ENCODE measurements around the gene UNC79.
A peak's percentile ranks its signal among the peaks of the same experiment; 100 is the strongest.

UNC79 gene

DNA sequence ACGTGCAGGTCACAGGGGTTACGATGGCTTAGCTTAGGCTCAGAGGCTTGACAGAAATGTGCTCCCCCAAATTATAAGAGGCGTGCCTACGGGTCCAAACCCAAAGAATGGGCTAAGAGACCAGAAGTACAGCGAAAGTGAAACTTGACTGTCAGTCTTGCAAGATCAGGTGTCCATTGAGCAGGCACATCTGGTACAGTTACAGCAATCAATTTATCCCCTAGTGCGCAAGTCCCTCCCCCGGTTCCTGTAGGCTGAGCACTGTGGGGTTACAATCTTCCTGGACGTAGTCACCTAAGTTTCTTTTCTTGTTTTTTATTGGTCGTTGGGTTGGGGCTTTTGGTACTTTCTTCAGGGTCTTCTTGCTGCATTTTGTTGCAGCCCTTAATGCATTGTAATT, 134.2 kb downstream of the UNC79 start:
- no peak for DNase-seq

DNA sequence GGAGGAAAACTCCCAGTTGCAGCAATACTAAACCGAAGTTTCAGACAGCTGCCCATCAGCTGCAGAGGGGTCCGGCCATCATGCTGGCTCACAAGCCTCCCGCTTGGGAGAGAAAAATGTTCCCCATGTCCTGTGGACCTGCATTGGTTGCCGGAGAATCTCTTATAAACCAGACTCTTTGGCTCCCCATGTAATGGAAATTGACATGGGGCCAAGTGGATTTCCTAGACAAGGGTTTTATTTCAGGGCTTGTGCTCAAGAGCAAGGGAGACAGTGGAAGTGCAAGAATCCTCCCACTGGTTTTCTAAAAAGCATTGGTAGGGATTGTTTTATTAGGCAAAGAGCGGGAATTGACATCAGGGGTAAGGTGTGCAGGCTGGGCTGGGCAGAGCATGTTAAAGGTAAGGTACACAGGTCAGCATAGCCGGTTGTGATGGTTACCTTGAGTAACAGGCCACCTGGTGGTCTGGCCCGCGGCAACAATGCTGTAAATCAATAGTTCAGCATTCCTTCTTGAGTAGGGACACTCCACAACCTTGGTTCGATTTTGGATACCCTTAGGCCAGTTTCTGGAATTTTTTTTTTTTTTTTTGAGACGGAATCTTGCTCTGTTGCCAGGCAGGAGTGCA, 135.4 kb downstream of the UNC79 start:
- DNase-seq = no peak

DNA sequence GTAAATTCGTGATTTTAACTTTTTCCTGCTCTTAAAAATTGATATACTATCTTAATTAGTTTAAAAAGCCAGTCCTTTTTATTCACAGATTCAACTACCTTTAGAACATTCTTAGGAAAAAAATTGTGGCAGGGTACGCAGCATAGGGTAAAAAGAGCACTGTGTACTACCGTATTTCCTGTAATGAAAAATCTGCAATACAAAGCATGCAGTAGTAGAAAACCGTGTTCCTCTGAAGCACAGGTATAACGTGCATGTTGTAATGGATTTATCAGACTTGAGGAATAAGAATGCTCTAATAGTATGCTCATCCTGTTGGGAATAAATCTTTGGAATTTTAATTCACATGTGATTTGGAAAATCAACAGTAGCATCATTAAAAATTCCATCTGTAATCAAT, 140.5 kb downstream of the UNC79 start:
- no peak for DNase-seq

DNA sequence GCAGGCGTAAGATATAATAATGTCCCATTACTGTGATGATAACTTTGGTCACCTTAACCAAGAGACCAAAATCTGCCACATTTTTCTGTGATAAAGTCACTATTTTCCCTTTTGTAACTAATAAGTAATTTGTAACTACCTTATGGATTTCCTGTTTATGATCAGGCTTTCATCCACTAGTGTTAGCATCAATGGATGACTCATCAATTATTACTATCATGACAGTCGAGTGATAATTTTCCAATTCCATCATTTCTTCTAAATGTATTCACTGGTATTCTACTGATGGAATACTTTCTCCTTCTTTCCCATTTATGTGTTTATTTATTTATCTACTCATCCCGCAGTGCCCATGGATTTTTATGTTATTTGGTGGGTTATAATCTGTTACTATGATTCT, 148.4 kb downstream of the UNC79 start:
- DNase-seq = no peak

DNA sequence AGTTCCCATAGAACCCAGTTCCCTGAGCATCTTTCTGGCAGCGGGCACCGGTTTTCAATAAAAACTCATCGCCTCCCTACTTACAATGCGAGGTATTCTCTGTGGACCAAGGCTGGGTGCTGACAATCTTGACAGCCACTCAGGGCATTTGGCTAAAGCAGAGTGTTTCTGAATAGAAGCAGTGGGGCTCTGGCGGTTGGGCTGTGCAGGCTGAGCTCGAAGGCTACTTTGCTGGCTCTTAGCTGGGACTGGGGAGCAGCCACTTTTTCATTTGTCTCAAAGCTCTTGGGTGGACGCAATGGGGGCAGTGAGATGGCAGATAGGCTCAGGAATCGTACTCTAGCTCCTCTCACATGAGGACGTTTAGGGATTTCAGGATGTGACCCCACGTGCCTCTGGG, 151.8 kb downstream of the UNC79 start:
- no peak for DNase-seq

DNA sequence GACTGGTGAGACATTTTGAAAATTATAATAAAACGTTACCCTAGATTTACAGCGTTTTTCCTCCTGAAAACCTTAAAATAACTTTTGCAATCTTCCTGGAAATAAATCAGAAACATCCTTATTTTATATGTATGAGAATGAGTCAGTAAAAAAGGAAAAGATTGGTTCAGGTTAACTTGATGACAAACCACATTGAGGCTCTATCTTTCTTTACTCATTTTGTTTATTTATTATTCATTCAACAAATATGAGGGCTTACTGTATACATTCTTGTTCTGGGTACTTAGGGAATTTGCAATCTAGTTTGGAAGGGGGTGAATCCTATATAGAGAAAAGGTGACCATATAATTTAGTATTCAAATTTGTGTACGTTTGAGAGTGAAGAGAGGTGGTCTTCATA, 156.6 kb downstream of the UNC79 start:
- DNase-seq = no peak

DNA sequence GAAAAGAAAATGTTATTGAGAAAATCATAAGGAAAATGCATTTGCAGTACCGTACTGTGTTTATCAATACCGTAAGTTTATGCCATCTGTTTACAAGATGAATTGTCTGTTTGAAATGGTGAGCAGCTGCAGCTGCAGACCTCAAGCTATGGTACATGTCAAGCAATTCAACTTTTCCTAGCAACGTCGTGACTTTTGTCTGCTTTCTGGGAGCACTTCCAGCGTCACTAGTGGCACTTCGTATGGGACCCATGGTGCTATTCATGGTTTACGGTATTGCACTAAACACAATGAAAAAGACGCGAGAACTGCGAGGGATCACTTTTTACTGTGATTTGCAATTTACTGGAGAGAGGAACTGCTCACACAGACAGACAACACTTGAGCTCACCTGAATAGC, 160.8 kb downstream of the UNC79 start:
- DNase-seq = no peak

DNA sequence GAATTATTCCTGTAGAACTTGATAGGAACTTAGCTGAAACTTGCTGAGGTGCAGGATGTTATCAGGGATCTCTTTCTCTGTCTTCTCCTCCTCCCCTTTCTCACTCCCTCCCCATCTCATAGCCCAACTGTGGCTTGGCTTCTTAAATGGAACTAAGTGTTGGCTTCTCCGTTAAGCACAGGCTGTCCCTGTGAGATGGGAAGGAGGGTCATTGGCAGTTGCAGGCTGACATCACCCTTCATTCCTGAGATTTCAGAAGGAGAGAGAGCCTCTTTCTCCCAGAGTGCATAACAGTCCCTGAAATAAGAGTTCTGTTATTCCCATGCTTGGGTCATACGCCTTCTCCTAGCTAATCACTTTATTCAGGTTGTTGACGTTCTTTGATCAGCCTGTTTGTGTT, 162.0 kb downstream of the UNC79 start:
- DNase-seq = no peak

DNA sequence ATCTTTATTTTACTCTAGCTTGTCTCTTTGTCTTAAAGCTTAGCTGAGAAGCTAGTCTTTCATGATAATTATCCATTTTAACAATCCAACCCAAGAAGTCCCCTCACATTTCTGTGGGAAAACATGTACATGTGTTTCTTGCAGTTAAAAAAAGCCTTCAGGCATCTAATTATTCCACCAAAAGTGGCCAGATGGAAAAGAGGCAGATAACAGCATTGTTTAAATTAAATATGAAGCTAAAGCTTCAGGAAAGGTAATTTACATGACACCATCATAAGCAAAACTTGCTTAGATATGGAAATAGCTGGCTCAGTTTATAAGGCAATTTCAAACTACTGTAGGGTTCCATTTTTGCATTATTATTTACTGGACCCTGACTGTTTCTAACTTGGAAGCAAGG, 175.4 kb downstream of the UNC79 start:
- DNase-seq = no peak

DNA sequence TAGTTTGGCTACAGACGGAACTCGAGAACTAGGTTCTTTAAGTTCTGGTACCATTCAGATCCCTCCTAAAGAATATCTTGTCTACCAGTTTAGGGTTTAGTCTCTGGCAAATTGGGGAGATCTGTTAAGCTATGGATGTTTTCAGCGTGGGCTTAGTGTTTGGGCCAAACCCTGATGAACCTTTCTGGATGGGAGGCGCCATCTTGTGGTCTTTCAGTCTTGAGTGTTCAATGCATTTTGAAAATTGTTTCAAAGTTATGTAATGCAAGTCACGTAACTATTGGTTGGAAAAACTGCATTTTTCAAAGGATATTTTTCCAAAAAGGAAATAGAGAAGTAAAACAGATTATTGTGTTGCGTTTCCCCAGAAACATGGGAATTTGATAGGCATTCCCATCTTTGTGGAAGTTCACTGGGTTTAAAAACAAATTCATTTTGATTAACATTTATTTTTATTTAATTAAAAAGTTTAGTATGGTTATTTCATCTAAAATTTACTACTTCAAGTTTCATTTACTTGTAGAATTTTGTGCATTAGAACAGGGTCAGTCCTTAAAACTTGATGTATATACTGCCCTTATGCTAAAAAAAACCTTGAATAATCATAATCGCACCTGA, 188.5 kb downstream of the UNC79 start:
- peak; percentile 64 for DNase-seq

DNA sequence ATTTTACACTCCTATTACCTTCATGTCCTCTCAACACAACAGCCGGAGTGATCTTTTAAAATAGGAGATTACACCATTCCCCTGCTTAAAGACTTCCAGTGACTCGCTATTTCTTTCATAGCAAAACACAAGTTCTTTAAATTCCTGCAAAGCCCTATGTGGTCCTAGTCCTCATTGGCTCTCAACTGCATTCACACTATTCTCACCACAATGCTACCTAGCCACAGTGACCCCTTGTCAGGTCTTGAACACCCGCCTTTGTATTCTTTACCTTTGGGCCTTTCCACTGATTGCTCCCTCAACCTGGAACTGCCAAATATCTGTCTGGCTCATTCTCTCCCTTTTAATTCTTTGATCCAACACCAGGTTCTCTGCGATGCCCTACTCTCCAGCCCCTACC, 197.3 kb downstream of the UNC79 start:
- no peak for DNase-seq

DNA sequence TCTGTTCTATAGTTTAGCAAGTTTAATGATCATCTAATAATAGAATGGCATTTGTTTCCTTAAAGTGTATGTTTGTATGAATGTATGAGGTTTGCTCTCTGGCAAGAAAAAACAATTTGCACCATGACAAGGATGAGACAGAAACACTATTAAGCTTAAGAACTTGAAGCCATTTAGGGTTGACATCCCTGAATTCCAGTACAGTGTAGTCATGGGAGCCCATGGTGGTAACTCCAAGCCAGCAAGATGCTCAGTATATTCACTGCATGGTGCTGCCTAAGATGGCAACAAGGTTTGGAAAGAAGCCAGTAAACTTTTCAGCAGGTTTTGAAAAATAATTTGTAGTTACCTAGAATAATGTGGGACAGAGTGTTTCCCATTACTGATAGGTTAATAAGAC, 198.9 kb downstream of the UNC79 start:
- no peak for DNase-seq

DNA sequence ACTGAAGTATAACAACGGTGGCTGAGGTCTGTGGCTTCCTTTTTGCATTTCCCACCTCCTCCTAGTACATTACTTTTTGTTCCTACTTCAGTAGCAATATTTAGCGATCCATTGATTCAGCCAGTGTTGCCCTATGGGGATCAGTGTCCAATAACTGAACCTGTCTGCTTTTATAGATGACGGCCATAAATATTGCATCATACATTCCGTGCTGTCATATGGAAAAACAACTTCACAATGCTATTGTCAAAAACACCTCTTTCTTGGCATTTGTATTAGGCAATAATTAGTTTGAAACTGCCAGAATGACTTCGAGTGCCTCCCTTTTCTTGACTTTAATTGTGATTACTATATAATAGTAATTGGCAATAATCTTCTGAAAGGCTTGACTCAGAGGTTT, 208.1 kb downstream of the UNC79 start:
- DNase-seq = no peak

DNA sequence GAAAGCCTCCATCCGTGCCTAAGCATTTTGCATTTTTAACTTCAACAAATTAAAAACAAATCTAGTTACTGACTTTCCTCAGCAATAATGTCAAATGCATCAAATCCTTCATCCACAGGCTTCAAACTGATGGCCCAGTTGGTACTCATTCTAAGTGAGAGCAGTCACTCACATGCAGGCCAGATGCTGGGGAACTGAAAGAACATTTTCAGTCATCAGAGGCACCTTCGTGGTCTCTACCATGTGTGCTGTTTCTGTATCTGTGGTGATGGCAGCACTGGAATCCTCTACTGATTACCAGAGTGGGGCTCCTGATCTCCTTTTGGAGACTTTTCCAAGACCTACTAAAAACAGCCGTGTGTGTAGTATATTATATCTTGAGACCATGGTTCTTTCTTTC, 212.4 kb downstream of the UNC79 start:
- no peak for DNase-seq

DNA sequence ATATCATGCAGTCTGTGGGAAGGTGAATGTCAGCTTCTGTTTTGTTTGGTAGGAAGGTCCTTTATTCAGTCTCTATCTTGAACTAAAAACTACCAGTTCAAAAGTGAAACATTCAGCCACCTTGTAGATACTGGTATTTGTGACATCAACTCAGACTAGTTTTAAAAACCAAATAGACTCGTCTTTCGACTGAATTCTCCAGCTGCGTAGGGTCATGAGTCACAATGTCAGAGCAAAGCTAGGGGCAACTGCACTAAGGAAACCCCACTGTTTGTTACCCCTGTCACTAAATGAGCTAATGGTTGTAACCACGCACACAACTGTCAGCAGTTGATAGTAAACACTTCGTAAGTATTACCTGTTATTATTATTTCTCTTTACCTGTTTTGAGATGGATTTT, 212.9 kb downstream of the UNC79 start:
- DNase-seq = no peak

DNA sequence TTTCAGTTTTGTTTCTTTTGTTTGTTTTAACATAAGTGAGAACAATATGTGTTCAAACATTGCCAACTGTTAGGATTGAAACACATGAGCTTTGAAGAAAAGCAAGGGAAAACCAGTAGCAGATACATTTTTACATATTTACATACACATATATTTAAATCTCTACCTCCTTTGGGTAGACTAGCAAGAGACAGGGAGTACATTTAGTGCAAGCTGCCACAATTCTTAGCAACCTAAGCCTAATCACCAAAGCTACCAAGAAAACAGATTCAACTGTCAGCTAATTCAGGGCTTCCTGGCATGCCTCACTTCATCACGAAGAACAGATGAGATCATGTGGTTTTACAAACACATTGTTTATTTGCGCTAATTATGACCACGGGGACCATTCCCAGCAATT, 214.5 kb downstream of the UNC79 start:
- DNase-seq = no peak

DNA sequence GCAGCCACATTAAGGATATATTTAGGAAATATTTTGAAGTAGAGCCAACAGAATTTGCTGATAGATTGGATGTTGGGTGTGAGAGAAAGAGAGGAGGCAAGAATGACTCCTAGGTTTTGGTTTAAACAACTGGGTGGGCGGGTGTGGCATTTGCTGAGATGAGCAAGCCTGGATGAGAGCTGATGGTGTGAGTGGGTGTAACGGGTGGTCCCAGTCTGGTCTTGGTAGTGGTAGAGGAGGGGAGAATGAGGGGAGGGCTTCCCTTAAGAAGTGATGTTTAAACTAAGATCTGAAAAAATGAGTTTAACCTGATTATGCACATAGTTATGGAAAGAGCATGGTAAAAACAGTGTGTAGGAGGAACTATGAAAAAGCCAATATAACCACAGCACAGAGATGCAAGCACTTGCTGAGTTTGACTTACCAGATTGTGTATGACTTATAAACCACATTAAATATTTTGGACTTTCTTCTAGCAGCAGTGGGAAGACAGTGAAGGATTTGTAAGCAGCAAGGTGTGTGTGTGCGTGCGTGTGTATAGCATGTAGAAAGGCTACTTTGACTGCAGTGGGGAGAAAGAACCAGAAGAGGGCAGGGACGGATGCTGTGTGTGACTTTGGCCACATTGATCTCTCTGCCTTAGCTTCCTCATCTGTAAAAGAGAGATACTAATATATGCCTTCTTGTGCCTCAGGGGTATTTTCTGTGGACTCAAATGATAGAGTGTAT, 217.9 kb downstream of the UNC79 start:
- DNase-seq = no peak

DNA sequence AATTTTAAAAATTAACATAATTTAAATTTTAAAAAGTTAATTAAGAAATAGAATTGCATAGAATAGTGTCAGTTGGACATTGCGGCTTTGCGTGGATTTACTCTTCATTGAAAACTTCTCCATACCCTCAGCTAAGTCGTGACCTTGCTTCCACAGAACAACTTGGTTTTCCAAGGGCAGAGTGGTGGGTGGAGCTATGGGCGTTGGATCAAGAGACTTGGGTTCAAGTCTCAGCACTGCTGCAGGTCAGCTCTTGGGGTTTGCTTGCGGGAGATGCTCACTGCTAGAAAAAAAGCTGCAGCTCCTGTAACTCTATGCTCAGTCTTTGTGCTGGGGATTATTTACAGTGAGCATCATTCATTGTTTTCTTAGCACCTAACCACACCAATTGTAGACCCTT, 223.9 kb downstream of the UNC79 start:
- no peak for DNase-seq

DNA sequence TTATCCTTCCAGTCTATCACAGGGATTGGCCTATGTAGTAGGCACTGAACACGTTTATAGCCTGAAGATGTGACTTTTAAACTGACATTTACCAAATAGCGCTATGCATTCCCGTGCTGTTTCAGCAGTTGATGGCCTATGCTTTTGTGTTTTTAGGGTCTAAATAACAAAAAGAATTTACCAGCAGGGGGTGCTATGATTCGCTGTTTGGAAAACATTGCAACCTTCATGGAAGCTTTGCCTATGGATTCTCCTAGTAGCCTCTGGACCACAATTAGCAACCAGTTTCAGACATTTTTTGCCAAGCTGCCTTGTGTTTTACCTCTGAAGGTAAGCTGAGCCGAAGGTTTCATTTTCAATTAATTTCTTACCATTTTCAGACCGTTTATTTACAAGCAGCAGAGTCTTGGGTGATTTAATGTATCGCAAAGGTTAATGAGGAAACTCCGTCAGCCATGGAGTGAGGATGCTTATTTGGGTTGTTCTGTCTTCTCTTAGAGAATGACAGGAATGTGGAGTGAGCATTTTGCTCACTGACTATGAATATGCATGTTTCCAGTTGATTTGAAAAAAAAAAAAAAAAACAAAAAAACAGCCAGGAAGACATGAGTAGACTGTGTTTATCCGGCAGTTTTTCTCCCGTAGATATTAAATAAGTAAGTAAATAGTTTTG, 224.5 kb downstream of the UNC79 start:
- DNase-seq = peak; percentile 62

DNA sequence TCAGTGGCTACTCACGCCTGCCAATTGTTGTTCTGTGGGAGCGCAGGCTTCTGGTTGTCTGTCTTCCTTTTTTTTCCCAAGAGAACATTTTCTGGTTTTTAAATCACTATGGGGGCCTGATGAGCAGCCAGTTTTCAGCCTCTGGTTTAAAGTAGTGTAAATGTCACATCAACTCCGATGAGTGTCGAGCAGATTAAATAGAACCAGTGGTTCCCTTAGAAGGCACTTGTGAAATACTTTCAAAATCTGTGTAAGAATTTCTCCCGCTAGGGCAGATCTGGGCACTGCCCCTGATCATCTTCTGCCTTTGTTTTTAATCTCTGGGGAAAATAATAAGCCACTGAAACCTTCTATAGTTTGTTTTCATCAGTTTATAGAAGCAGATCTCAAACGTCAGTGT, 227.1 kb downstream of the UNC79 start:
- DNase-seq = no peak

DNA sequence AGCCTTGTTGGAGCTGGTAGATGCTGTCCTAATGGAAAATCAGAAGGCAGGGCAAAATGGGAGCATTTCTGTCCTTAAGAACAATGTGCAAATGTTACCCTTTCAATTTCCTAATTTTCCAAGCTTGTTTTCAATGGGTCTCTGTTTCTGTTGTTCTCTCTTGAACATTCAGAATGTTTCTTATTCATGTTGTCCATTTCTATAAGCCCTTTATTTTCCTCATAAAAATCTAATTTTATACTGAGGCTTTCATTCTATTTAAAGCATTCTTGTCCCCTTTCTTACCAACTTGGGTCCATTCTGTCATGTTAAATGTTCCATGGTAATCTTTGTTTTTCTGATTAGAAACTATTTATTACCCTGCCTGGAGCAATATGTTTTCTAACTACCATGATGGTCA, 232.6 kb downstream of the UNC79 start:
- no peak for DNase-seq

DNA sequence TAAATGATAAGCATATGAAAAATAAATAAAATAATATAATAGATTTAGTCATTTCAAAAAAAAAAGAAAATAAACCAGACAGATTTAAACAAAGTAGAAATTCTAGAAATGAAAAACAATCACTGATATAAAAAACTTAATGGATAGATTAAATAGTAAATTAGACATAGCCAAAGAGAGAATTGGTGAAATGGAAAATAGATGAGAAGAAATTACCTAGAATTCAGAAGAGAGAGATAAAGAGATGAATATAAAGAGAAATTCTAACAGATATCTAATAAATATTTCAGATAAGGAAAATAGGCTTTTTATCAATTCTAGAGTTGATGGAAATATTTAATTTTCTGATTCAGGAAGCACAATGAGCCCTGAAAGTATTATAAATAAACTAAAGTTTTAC, 234.4 kb downstream of the UNC79 start:
- DNase-seq = no peak

DNA sequence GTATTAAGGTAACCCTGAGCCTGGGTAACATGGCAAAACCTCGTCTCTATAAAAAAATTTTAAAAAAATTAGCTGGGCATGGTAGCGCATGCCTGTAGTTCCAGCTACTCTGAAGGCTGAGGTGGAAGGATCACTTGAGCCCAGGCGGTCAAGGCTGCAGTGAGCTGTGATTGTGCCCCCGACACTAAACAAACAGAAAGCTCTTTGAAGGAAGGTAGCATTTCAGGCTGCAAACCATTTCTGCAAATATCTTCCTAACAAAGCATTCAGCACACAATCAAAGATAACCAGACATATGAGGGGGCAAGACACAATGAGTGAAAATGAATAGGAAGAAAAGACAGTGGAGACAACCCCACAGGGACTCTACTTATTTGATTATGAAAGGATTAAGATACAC, 238.9 kb downstream of the UNC79 start:
- no peak for DNase-seq

DNA sequence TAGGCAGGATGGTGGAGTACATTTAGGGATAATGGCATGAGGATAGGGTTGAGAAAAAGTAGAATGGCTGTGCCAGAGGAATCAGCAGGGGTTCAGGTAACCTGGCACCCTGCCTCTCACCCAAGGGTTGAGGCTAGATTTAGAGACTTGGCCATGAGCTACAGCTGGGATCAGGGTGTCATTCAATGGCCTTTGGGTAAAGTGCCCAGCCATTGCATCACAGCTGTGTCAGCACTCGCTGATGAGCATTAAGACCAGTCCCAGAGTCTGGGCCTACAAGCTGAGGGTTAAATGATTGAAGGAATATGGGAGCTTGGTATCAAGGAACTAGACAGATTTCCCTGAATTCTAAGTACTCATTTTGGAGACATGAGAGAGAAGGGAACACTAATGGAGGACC, 243.6 kb downstream of the UNC79 start:
- DNase-seq = no peak
